Ovary (tissue), 3 donors: ENCODE measurements around the gene GJA8.

Experiments used
- CTCF ChIP-seq, 3 donors: fragments of 450-650 bp in 2 of 3; fragments of 200-600 bp in 1 of 3; IDR thresholded peaks; one replicate each; pipeline versions ENCODE4 v1.5.1 to v1.8.0; 2016 to 2022; ENCODE audit warnings: antibody characterized with exemption in 3 of 3, mild to moderate bottlenecking in 1 of 3
- EP300 ChIP-seq: sonication (generic); formaldehyde crosslinking; IDR thresholded peaks from one replicate; pipeline ENCODE4 v1.6.1; 2017; ENCODE audit warnings: antibody characterized with exemption
- donor health status: DM: no; HTN: no; CAD: no.

DNA sequence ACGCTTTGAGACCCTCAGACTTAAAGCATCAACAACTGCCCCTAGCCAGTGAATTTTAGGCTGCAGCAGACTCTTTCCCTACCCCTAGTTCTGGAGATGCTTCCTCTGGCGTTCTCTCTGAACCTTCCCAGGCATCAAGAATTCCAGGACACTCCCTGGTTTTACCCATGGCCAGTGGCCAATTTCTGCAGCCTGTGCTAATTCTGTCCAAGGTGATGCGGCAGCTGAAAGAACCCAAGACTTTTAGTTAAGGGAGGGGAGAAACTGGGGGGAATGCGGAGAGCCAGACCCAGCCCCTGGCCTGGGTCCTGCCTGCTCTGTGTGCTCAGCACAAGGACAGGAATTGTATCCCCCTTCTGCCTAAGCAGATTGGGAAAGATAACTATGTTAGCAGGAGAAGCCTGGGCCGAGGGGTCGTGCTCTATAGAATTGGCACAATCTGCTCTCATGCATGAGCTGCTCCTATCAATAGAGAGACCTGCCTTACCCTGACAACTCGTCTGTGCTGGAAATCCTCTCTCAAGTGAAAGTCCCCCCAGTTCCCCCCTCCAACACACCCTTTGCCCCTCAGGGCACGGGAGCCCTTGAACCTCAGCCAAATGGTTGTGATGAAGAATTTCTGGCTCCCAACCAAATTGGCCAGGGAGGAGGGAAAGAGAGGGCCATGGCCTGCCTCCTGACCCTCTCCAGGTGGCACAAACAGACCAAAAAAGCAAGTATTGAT lies 5.4 kb upstream of the GJA8 start:
- no peak for TF ChIP-seq CTCF (IDR thresholded peaks at IDR 0.05)
- no peak for TF ChIP-seq EP300
